Measurements from ENCODE around the gene SEZ6L. TPM values are rescaled to one million over a fixed set of nuclear protein-coding genes. Genes with fewer than 3 reads are reported as not detected.

SEZ6L gene
- total RNA-seq, 4 donors from 2014 or later, result 0.14 to 0.16 TPM; not detected in 2

GRCh38 chr22:26310616-26311015 lies 141.4 kb downstream of the SEZ6L start:
- Histone ChIP-seq H3K27ac (no peak overlapping the region), H3K4me3 (no peak overlapping the region), H3K4me1 (no peaks in the 10 kb centered on the region), H3K9me3 (no peaks in the 10 kb centered on the region), H3K27me3 (peaks cover 33% of the 10 kb centered on the region), H3K36me3 (no peaks in the 10 kb centered on the region)
- WGBS, 2 donors (ENCODE audit: low coverage in 1 of 2), result 80 to 91% methylated on average over 1 to 13 of the region's 13 CpGs
- no peak for DNase-seq
- in situ Hi-C loops (cut with MboI; ENCODE audit: low pct_ligation_motif_present in 1 of 4, low pct_unique_long_range_greater_than_20kb in 1 of 4, low sequenced_read_pairs in 3 of 4), result no loop called here
- TF ChIP-seq CTCF (IDR thresholded peaks at IDR 0.05) (no peak), POLR2AphosphoS5 (IDR thresholded peaks at IDR 0.05) (no peak), EP300 (IDR thresholded peaks at IDR 0.05; ENCODE audit: low read depth) (no peak), POLR2A (IDR thresholded peaks at IDR 0.05) (no peak)
- intact Hi-C loops (cut with DNase I; ENCODE audit: low total_unique reads), result no loop called here

DNA sequence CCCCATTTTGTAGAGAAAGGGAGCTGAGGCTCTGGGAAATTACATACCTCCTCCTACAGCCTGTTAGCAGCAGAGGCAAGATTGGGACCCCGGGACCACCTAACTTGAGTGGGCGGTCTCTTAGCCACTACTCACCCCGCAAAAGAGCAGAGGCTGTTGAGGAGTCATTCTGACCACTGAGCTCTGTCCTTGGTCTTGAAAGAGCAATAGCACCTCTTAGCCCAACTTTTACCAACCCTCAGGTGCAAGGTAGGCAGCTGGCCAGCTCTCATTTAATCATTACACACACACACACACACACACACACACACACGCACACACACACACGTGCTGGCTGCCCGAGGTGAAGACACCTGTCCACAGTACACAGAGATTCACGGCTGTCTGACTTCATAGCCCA lies 144.0 kb downstream of the SEZ6L start:
- WGBS, 2 donors (ENCODE audit: low coverage in 1 of 2), result 42 to 100% methylated on average over 1 to 7 of the region's 7 CpGs
- Histone ChIP-seq H3K9me3 (no peaks in the 10 kb centered on the region), H3K4me1 (no peaks in the 10 kb centered on the region), H3K27ac (no peak overlapping the region), H3K4me3 (no peak overlapping the region), H3K36me3 (no peaks in the 10 kb centered on the region), H3K27me3 (peaks cover 17% of the 10 kb centered on the region)
- TF ChIP-seq EP300 (IDR thresholded peaks at IDR 0.05; ENCODE audit: low read depth) (no peak), POLR2A (IDR thresholded peaks at IDR 0.05) (no peak), CTCF (IDR thresholded peaks at IDR 0.05) (no peak), POLR2AphosphoS5 (IDR thresholded peaks at IDR 0.05) (no peak)
- in situ Hi-C loops (cut with MboI; ENCODE audit: low pct_ligation_motif_present in 1 of 4, low pct_unique_long_range_greater_than_20kb in 1 of 4, low sequenced_read_pairs in 3 of 4), result no loop called here
- intact Hi-C loops (cut with DNase I; ENCODE audit: low total_unique reads), result no loop called here
- DNase-seq, result no peak

GRCh38 chr22:26314171-26314570 lies 144.9 kb downstream of the SEZ6L start:
- peaks cover 8% of the 10 kb centered on the region for H3K27me3 ChIP-seq
- H3K4me1 ChIP-seq, result no peaks in the 10 kb centered on the region
- no peak overlapping the region for H3K27ac ChIP-seq
- TF ChIP-seq EP300 (IDR thresholded peaks at IDR 0.05; ENCODE audit: low read depth) (no peak), POLR2AphosphoS5 (IDR thresholded peaks at IDR 0.05) (no peak), CTCF (IDR thresholded peaks at IDR 0.05) (no peak), POLR2A (IDR thresholded peaks at IDR 0.05) (no peak)
- DNase-seq, result no peak
- no peaks in the 10 kb centered on the region for H3K9me3 ChIP-seq
- H3K36me3 ChIP-seq, result no peaks in the 10 kb centered on the region
- intact Hi-C loops (cut with DNase I; ENCODE audit: low total_unique reads), result no loop called here
- 82% methylated on average over 2 of the region's 2 CpGs; no CpG with 5 or more reads in 1 of the 2 donors for WGBS, 2 donors (ENCODE audit: low coverage in 1 of 2)
- in situ Hi-C loops (cut with MboI; ENCODE audit: low pct_ligation_motif_present in 1 of 4, low pct_unique_long_range_greater_than_20kb in 1 of 4, low sequenced_read_pairs in 3 of 4), result no loop called here
- no peak overlapping the region for H3K4me3 ChIP-seq

- no peak for DNase-seq
- no peaks in the 10 kb centered on the region for H3K9me3 ChIP-seq
- no peaks in the 10 kb centered on the region for H3K36me3 ChIP-seq
- H3K27ac ChIP-seq, result no peak overlapping the region
- no peaks in the 10 kb centered on the region for H3K4me1 ChIP-seq
- no peak for TF ChIP-seq POLR2AphosphoS5 (IDR thresholded peaks at IDR 0.05)
- TF ChIP-seq EP300 (IDR thresholded peaks at IDR 0.05; ENCODE audit: low read depth), result no peak
- no peak for TF ChIP-seq CTCF (IDR thresholded peaks at IDR 0.05)
- no peak for TF ChIP-seq POLR2A (IDR thresholded peaks at IDR 0.05)
- in situ Hi-C loops (cut with MboI; ENCODE audit: low pct_ligation_motif_present in 1 of 4, low pct_unique_long_range_greater_than_20kb in 1 of 4, low sequenced_read_pairs in 3 of 4), result no loop called here
- intact Hi-C loops (cut with DNase I; ENCODE audit: low total_unique reads), result no loop called here
- H3K27me3 ChIP-seq, result peaks cover 3% of the 10 kb centered on the region
- H3K4me3 ChIP-seq, result no peak overlapping the region
- WGBS, 2 donors (ENCODE audit: low coverage in 1 of 2), result 59% methylated on average over 6 of the region's 6 CpGs; no CpG with 5 or more reads in 1 of the 2 donors
Measured at GRCh38 chr22:26314656-26315055, 145.4 kb downstream of the SEZ6L start.

All from transverse colon (tissue), 4 donors.